HG02884 (cell line): Measurements from ENCODE around the gene NDUFC2.
"Not testable (repeated sequence)": the region's sequence is repeated elsewhere in the genome, so short reads cannot be mapped to it uniquely, and the experiment has no call there.

Experiments
- ATAC-seq: cut with Tn5 transposase; IDR thresholded peaks from one replicate; pipeline ENCODE4 v1.9.1; 2021; ENCODE audit warnings: mild to moderate bottlenecking, moderate library complexity; ENCODE audit not compliant: unreplicated experiment

Gene NDUFC2

GRCh38 chr11:78080084-78080817 lies 589 bp upstream of the NDUFC2 start:
- ATAC-seq = no peak

GRCh38 chr11:78078218-78079167 lies 1.2 kb downstream of the NDUFC2 start:
- no peak for ATAC-seq

- not testable (repeated sequence) for ATAC-seq
Measured at GRCh38 chr11:78077592-78077991, 2.1 kb downstream of the NDUFC2 start.

- ATAC-seq = no peak
Measured at GRCh38 chr11:78076733-78077403, 2.8 kb downstream of the NDUFC2 start.

GRCh38 chr11:78074756-78075155 lies 4.9 kb downstream of the NDUFC2 start:
- ATAC-seq = no peak

- no peak for ATAC-seq
Measured at GRCh38 chr11:78072455-78072854, 7.2 kb downstream of the NDUFC2 start.

GRCh38 chr11:78071717-78072116 lies 7.9 kb downstream of the NDUFC2 start:
- ATAC-seq = no peak

GRCh38 chr11:78070621-78071020 lies 9.0 kb downstream of the NDUFC2 start:
- no peak for ATAC-seq

- no peak for ATAC-seq
Measured at GRCh38 chr11:78069465-78069864, 10.2 kb downstream of the NDUFC2 start.

GRCh38 chr11:78067704-78068103 lies 12.0 kb downstream of the NDUFC2 start:
- no peak for ATAC-seq

GRCh38 chr11:78066471-78066870 lies 13.2 kb downstream of the NDUFC2 start:
- no peak for ATAC-seq

GRCh38 chr11:78065203-78065602 lies 14.5 kb downstream of the NDUFC2 start:
- ATAC-seq = no peak

GRCh38 chr11:78063440-78064181 lies 16.1 kb downstream of the NDUFC2 start, which contains the start of gene THRSP:
Gene THRSP, plus strand, starts transcription at chr11:78063861. Its CDS starts 21 bp downstream, at chr11:78063882.
- no peak for ATAC-seq

- ATAC-seq = no peak
Measured at GRCh38 chr11:78062671-78063070, 17.0 kb downstream of the NDUFC2 start.

- no peak for ATAC-seq
Measured at GRCh38 chr11:78061921-78062311, 17.7 kb downstream of the NDUFC2 start.

GRCh38 chr11:78061088-78061920 lies 18.4 kb downstream of the NDUFC2 start:
- no peak for ATAC-seq

- ATAC-seq = no peak
Measured at GRCh38 chr11:78060533-78060932, 19.1 kb downstream of the NDUFC2 start.

GRCh38 chr11:78059749-78060328 lies 19.8 kb downstream of the NDUFC2 start:
- ATAC-seq = not testable (repeated sequence)

- no peak for ATAC-seq
Measured at GRCh38 chr11:78057462-78058055, 22.1 kb downstream of the NDUFC2 start.
